HG03460 (cell line): ENCODE data around the gene LCN1.

Source experiments
- ATAC-seq: cut with Tn5 transposase; IDR thresholded peaks from one replicate; pipeline ENCODE4 v1.9.1; 2021; ENCODE audit not compliant: unreplicated experiment

Gene LCN1

GRCh38 chr9:135488013-135488330 is 33.3 kb upstream of the LCN1 start:
- no peak for ATAC-seq

- ATAC-seq: no peak
These were observed 32.7 kb upstream of the LCN1 start for GRCh38 chr9:135488527-135488926.

- ATAC-seq: no peak
These were observed 31.9 kb upstream of the LCN1 start for GRCh38 chr9:135489188-135489906.

- no peak for ATAC-seq
These were observed 30.9 kb upstream of the LCN1 start for GRCh38 chr9:135490166-135490870.

DNA sequence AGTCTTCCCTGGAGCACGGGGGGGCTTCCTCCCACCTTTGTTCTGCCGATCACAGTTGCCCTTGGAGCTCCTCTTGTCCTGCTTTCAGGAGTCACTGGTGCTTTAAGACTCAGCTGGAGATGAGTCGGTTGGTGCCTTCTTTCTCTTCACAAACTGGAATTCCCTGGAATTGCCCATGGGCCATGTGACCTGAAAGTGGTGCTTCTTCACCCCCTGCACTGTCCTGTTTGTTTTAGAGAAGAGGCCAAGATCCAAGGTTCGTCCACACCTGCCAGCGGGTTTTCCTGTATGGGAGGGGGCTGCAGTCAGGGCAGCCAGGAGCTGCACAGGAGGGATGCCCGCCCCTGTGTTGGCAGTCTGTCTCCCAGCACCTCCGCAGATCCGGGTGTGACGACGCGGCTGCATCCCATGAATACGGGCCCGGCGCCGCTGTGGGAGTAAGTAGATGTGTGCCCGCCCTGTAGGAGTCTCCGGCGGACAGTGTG is 30.2 kb upstream of the LCN1 start:
- ATAC-seq: no peak

- ATAC-seq: no peak
These were observed 29.5 kb upstream of the LCN1 start for GRCh38 chr9:135491764-135492163.

DNA sequence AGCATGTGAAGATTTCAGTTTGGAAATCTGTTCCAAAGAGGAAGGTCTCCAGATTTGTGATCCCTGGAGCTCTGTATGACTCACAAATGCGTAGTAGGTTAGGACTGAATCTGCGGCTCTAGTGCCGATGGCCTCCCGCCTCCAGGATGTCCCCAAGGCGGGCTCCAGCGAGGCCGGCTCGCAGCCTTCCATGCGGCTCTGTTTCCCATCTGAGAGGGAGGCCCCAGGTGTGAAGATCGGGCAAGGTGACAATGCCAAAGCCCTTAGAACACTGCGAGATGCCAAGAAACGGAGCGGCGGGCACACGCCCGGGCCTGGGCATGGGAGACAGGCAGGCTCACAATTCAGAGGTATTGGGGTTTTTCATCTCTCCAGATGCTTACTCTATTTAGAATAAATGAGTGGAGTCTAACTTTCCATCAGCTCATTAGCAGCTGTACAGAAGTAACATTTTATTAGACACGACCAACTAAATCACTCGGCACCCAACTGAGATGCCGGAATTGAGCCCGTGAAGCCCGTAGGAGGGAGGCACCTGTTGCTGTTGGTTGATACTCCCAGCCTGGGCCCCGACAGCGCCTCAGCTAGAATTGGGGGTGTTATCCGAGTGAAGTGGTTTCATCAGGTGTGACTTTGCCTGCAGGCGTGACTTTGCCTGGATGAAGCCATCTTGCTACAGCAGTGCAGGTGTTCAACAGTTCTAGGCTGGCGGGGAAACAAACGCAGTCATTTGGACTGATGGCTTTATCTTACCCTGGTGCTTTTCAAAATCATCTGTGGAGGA is 28.2 kb upstream of the LCN1 start:
- no peak for ATAC-seq

DNA sequence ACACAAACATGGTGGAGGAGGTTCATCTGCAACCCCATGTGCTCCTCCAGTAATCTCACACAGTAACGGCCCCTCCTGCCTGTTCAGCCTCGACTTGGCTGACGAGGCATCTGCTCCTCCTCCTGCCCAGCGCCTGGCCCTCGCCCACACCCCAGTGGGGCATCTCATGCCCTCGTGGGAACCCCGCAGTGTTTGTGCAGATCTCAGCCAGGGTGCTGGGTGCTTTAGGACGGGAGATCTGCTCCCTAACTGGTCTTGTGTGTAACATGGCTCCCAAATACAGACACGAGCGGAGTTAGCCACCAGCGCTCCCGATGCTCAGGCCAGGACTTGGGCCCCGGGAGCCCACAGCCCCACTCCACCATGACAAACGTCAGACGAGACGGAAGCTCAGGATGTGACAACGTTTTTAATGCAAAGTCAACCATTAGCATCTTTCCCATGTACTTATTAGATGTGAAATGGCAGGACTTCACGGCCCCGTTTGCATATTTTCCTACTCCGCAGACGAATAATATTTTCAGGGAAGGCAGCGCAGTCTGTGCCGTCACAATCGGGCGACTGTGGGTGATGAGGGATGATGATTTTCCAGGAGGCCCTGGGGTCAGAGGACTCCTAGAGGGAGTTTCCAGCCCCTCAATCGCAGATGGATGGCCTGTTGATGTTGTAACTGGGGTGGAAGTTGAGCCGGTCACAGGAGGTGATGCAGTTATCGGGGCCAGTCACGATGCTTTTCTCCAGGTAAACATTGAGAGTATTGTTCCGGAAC is 26.3 kb upstream of the LCN1 start:
- no peak for ATAC-seq

GRCh38 chr9:135498381-135499126 is 22.7 kb upstream of the LCN1 start:
- ATAC-seq: no peak

DNA sequence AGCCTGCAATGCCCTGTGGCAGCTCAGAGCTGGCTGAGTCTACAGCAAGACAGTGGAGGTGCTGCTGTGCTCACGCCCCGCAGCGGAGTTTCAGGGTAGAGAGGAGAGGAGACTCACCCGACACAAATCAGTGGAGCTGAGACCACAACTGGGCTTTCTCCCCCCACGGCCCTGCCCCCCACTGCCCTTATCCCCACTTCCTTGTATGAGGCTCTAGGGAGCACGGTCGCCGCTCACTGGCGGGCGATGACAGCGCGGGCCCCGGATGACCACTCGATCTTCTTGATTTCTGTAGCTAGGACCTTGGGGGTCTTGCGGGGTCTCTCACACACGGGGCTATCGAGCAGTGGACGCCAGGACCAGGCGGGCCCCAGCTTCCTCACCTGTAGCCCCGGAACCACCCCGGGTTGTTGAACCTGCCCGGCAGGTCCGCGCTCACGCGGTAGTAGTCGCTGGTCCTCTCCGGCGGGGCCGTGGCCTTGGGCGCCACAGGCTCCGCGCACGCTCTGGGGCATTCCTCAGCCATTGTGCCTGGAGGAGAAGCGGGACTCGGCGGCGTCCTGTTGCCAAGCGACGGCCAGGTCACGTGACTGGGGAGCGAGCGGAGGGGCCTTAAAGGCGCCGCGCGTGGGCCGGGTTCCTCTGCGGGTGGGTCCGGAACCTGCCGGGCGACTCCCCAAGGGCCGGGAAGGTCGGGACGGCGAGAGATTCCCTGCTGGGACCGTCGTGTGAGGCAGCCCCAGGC is 21.7 kb upstream of the LCN1 start:
- peak; percentile 65 for ATAC-seq

DNA sequence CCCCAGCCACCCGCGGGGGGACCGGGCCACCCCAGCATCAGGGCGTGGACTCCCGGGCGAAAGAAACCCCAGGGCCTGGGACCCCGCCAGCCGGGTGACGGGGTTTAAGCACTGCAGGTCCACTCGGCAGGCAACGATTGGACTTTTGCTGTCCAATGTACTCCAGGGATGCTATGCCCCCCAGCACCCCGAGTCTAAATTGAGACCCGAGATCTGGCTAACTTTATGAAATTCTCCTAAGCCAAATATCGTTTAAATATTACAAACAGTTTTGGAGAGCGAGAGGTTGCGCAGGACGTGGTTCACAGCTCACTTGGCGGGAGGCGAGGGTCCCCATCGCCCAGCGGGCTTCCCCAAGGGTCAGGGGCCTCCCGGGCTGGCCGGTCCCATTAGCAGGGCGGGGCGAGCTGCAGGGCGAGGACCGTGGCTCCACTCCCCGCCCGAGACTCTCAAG is 21.1 kb upstream of the LCN1 start:
- ATAC-seq: no peak

GRCh38 chr9:135500525-135501260 is 20.5 kb upstream of the LCN1 start, which contains the start of gene MRPS2:
Gene MRPS2 (plus strand): TSS chr9:135500682. CDS start chr9:135500711, 29 bp downstream.
- ATAC-seq: peak; percentile 76

DNA sequence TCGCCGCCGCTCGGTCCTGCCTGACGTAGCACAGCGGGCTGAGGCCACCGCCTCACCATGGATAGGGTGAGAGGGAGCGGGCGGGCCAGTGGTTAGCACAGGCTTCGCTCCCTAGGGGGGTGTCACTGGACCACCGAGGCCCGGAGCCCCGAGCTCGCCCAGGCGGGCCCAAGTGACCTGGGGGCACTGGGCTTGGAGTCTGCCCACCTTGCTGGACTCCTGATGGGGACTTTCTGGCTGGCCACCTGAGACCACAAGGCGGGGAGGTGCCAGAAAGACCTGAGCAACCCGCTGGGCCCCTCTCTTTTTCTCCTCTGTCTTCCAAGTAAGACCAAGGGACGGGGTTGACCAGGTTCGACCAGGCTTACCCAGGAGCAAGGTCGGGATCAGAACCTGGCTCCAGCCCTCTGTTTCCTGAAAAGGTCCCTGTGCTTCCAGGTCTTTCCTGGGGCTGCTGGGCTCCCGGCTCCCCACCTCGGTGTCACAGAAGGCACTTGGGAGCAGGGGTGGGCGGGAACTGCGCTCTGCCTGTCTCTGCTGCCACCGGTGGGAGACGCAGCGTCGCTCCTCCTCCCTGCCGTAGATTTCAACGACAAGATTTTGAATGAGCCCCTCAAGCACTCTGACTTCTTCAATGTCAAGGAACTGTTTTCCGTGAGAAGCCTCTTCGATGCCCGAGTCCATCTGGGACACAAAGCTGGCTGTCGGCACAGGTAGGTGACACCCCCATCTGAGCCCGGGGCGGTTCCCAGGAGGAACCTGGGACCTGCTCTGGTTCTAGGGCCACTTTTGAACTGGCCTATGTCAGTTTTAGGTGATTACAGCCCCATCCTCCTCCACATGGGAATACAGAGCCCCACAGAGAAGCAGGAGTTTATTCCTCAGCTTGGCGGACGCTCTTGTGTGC is 19.7 kb upstream of the LCN1 start:
- no peak for ATAC-seq

DNA sequence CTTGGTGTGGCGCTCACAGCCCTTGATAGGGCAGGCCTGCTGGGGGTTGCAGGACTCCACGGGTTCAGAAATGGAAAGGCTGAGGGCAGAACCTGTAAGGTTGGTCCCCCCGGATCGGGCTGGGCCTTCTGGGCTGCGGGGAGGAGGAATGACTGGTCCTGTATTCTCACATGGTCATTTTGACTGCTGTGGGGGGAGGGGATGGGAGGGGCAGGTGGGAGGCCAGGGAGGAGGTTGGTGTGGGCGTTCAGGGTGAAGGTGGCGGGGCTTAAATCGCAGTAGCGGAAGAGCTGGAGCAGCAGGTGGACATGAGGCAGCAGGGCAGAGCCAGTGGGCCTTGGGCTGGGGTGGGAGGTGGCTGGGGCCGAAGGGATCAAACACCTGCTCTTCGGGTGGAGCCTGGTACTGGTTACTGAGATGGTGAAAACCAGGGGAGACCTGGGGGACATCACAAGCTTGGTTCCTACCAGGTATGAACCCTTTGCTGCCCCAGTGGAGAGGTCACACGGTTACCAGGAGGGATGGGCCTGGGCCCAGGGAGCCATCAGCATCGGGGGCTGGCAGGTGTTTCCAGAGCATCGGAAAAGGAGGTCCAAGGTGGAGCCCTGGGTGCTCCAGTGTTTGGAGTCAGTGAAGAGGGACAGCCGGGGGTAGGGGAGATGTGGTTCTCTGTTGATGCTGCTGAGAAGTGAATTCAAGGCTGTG is 18.9 kb upstream of the LCN1 start:
- no peak for ATAC-seq

DNA sequence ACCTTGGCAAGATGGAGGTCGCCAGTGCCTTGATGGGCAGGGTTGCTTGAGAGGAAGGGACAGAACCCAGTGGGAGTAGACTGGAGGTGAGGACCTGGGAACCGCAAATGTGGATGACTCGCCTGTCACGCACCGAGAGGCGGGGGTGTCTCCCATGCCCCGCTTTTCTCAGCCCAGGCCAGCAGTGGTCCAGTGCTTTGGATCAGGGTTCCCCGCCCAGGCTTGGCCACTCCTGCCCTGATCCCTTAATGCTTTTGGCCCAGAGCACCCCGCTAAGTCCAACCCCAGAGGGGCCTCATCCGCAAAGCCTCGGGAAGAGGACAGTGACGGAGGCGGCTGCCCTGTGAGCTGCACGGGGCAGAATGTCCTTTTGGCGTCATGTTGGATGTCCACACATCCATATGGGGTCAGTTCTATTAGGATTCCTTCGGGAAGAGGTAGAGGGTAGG is 18.3 kb upstream of the LCN1 start:
- ATAC-seq: no peak

- ATAC-seq: no peak
These were observed 17.6 kb upstream of the LCN1 start for GRCh38 chr9:135503371-135504261.
